K562 (cell line): ENCODE results near the gene SPAG9. TPM values are rescaled to one million over a fixed set of nuclear protein-coding genes. Genes with fewer than 3 reads are reported as not detected.

Experiments
- BACH1 ChIP-seq: fragments of 200-800 bp; sonication (Bioruptor generic); IDR thresholded peaks from 2 replicates; pipeline ENCODE4 v1.6.1; 2016; ENCODE audit warnings: missing genetic modification characterization, missing compliant biosample characterization
- CBX8 ChIP-seq: fragments of 200-600 bp; sonication (generic); IDR thresholded peaks from 2 replicates; pipeline ENCODE4 v1.6.1; 2012; ENCODE audit warnings: borderline replicate concordance, mixed run types, low read depth, mild to moderate bottlenecking, moderate library complexity, mixed read lengths, low read length, control low read depth, inconsistent platforms; ENCODE audit not compliant: poor library complexity, severe bottlenecking; ENCODE audit errors: extremely low read depth
- HCFC1 ChIP-seq: IDR thresholded peaks from 2 replicates; pipeline ENCODE4 v1.6.1; 2012; ENCODE audit warnings: low read depth, low read length, improper control_type of control experiment
- RBBP5 ChIP-seq: fragments of 200-600 bp; sonication (generic); IDR thresholded peaks from 2 replicates; pipeline ENCODE4 v1.6.1; 2012; ENCODE audit warnings: borderline replicate concordance, mild to moderate bottlenecking, low read length, control low read depth, inconsistent platforms; ENCODE audit not compliant: insufficient read depth, poor library complexity, severe bottlenecking
- polyA plus RNA-seq, 8 experiments: library from polyadenylated mRNA; depleted of rRNA in 4 of 8; stranded (reverse) in 5 of 8; unstranded in 3 of 8; fragments of >200 nt; fragmentation: Nextera tagmentation in 2 of 8; fragmentation: Illumina TruSeq in 1 of 8; extraction: Ambion mirVana in 2 of 8; extraction: Trizol in 1 of 8; gene quantifications; 2 replicates each; pipeline versions ENCODE4 v1.2.1 to v1.2.3, GENCODE V29; 2011 to 2014; ENCODE audit warnings: inconsistent platforms in 1 of 8, missing spikeins in 1 of 8
- total RNA-seq, 7 experiments: library from RNA; depleted of rRNA in 6 of 7; stranded (reverse); fragments of >200 nt in 6 of 7; fragmentation: Illumina TruSeq in 2 of 7; extraction: Trizol in 2 of 7; gene quantifications; 2 replicates each; pipeline versions ENCODE4 v1.2.1 to v1.2.3, GENCODE V29; 2011 to 2021; ENCODE audit warnings: low replicate concordance in 1 of 7
- TF ChIP-seq, protein P1 (sequence below): fragments of 250-450 bp; sonication (Bioruptor Pico); IDR thresholded peaks from 2 replicates; pipeline ENCODE4 v1.5.0; 2021
- TF ChIP-seq, protein P2 (sequence below): sonication (generic); formaldehyde crosslinking; IDR thresholded peaks from 2 replicates; pipeline ENCODE4 v1.5.0; 2020; ENCODE audit warnings: missing genetic modification reagents
- TF ChIP-seq, protein P3 (sequence below): fragments of 250-450 bp; sonication (Bioruptor Pico); IDR thresholded peaks from 2 replicates; pipeline ENCODE4 v1.8.0; 2022; ENCODE audit warnings: inconsistent platforms

Gene SPAG9
- total and polyA plus RNA-seq, 9 of the 15 experiments (the other 6 are each of a cell fraction or from before 2014, with no cell fraction given): 12.2 to 99.2 (median 58.2) TPM

DNA sequence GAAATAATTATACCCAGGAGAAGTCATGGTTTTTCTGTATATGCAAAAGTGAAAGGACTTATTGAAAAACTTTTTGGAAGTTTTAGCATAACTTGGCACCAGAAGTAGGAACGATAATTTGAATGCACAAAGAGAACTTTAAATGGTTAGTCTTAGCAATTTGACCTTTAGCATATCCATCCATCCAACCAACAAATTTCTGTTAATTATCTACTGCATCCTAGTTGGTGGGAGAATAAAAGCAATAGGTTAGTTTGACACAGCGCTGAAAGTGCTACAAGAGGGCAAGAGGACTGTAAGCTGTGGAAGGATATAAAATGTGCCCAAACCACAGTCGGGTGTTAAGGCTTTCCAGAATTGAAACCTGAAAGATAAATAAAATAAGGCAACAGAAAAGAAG, 17.6 kb downstream of the SPAG9 start (continued):
- TF ChIP-seq RBBP5: no peak
- no peak for TF ChIP-seq CBX8
- TF ChIP-seq, protein P1, sequence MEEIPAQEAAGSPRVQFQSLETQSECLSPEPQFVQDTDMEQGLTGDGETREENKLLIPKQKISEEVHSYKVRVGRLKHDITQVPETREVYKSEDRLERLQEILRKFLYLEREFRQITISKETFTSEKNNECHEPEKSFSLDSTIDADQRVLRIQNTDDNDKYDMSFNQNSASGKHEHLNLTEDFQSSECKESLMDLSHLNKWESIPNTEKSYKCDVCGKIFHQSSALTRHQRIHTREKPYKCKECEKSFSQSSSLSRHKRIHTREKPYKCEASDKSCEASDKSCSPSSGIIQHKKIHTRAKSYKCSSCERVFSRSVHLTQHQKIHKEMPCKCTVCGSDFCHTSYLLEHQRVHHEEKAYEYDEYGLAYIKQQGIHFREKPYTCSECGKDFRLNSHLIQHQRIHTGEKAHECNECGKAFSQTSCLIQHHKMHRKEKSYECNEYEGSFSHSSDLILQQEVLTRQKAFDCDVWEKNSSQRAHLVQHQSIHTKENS (CRISPR knock-in tag): no peak
- no peak for TF ChIP-seq HCFC1
- TF ChIP-seq BACH1 (tag): no peak
- TF ChIP-seq, protein P2, sequence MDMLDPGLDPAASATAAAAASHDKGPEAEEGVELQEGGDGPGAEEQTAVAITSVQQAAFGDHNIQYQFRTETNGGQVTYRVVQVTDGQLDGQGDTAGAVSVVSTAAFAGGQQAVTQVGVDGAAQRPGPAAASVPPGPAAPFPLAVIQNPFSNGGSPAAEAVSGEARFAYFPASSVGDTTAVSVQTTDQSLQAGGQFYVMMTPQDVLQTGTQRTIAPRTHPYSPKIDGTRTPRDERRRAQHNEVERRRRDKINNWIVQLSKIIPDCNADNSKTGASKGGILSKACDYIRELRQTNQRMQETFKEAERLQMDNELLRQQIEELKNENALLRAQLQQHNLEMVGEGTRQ (CRISPR knock-in tag): no peak
- TF ChIP-seq, protein P3, sequence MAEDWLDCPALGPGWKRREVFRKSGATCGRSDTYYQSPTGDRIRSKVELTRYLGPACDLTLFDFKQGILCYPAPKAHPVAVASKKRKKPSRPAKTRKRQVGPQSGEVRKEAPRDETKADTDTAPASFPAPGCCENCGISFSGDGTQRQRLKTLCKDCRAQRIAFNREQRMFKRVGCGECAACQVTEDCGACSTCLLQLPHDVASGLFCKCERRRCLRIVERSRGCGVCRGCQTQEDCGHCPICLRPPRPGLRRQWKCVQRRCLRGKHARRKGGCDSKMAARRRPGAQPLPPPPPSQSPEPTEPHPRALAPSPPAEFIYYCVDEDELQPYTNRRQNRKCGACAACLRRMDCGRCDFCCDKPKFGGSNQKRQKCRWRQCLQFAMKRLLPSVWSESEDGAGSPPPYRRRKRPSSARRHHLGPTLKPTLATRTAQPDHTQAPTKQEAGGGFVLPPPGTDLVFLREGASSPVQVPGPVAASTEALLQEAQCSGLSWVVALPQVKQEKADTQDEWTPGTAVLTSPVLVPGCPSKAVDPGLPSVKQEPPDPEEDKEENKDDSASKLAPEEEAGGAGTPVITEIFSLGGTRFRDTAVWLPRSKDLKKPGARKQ (CRISPR knock-in tag): no peak
